ENCODE measurements around the gene NAMPT. TPM values are rescaled to one million over a fixed set of nuclear protein-coding genes. Genes with fewer than 3 reads are reported as not detected.

NAMPT gene
- total RNA-seq, 2 donors from 2014 or later = 283 to 446 TPM

- DNase-seq (ENCODE audit: low spot score) (no peak), ATAC-seq (no peak)
- H3K9me3 Mint-ChIP-seq = no peaks in the 10 kb centered on the region
- no peak overlapping the region for H3K4me3 Mint-ChIP-seq
- H3K27me3 Mint-ChIP-seq = peaks cover 8 to 21% of the 10 kb centered on the region in 2 donors
- H3K27ac Mint-ChIP-seq = no peak overlapping the region
- peaks cover 14 to 17% of the 10 kb centered on the region in 2 donors for H3K4me1 Mint-ChIP-seq (ENCODE audit: low read depth in 2 of 2)
- H3K36me3 Mint-ChIP-seq = no peaks in the 10 kb centered on the region
Observed at GRCh38 chr7:106289848-106290247, 5.1 kb upstream of the NAMPT start.

- Mint-ChIP-seq H3K27ac (peak overlapping the region; percentile 54 to 55), H3K36me3 (peaks cover 9% of the 10 kb centered on the region), H3K4me3 (no peak overlapping the region), H3K9me3 (no peaks in the 10 kb centered on the region), H3K4me1 (ENCODE audit: low read depth in 2 of 2) (peaks cover 22 to 23% of the 10 kb centered on the region in 2 donors), H3K27me3 (peaks cover 8 to 15% of the 10 kb centered on the region in 2 donors)
- ATAC-seq = no peak
- no peak for DNase-seq (ENCODE audit: low spot score)
Observed at GRCh38 chr7:106288263-106288662, 3.5 kb upstream of the NAMPT start.

- DNase-seq (ENCODE audit: low spot score) = no peak
- no peaks in the 10 kb centered on the region for H3K9me3 Mint-ChIP-seq
- peaks cover 9% of the 10 kb centered on the region for H3K36me3 Mint-ChIP-seq
- H3K27ac Mint-ChIP-seq = peak overlapping the region; percentile 54 to 55
- no peak overlapping the region for H3K4me3 Mint-ChIP-seq
- H3K27me3 Mint-ChIP-seq = peaks cover 8 to 12% of the 10 kb centered on the region in 2 donors
- ATAC-seq = no peak
- H3K4me1 Mint-ChIP-seq (ENCODE audit: low read depth in 2 of 2) = peaks cover 22 to 23% of the 10 kb centered on the region in 2 donors
Observed at GRCh38 chr7:106287786-106288185, 3.0 kb upstream of the NAMPT start.

GRCh38 chr7:106285855-106286492, 1.2 kb upstream of the NAMPT start:
- peaks cover 17% of the 10 kb centered on the region for H3K36me3 Mint-ChIP-seq
- peak; percentile 11 to 29 for ATAC-seq
- peak overlapping the region; percentile 90 to 93 for H3K27ac Mint-ChIP-seq
- DNase-seq (ENCODE audit: low spot score) = no peak
- H3K9me3 Mint-ChIP-seq = no peaks in the 10 kb centered on the region
- peak overlapping the region; percentile 71 for H3K4me3 Mint-ChIP-seq
- peaks cover 0 to 5% of the 10 kb centered on the region in 2 donors for H3K27me3 Mint-ChIP-seq
- peaks cover 28 to 29% of the 10 kb centered on the region in 2 donors for H3K4me1 Mint-ChIP-seq (ENCODE audit: low read depth in 2 of 2)

DNA sequence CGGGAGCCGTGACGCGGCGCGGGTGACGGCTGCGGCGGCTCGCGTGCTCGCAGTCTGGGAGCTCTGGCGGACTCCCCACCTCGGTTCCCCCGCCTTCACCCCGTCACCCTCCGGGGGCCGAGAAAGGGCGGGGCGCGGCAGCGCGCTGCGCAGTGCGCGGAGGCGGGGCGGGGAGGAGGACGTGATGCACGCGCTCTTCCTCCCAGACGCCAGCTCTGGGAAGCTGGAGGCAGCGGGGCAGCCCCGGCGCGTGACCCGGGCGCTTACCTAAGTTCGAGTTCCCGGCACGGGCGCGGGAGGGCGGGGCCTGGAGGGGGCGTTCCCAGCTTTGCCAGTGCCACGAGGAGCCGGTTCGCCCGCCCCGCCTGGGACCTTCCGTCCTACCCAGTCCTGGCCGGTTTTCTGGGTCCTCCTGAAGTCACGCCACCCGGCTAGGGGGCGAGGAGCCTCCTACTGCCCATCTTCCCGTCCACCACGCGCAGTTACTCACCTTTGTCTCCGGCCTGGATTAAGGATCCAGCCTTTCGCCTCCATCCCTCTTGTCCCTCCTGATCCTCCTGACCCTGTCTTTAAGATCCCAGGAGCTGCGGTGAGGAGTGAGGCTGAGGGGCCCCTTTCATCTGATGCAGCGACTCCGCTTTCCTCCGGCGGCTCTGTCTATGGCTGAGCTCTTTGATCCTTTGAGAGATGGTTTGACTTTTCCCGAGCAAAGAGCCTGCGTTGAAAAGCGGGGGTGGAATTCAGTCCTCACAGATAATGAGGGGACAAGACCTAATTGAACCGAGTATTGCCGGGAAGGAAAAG, 470 bp upstream of the NAMPT start:
- Mint-ChIP-seq H3K4me3 (peak overlapping the region; percentile 71), H3K4me1 (ENCODE audit: low read depth in 2 of 2) (peaks cover 28 to 31% of the 10 kb centered on the region in 2 donors), H3K27me3 (no peaks in the 10 kb centered on the region), H3K36me3 (peaks cover 18% of the 10 kb centered on the region), H3K27ac (peak overlapping the region; percentile 90 to 93), H3K9me3 (no peaks in the 10 kb centered on the region)
- DNase-seq (ENCODE audit: low spot score) = peak; percentile 99
- ATAC-seq = peak; percentile 92 to 95

- ATAC-seq = peak; percentile 55 to 64
- Mint-ChIP-seq H3K27ac (peak overlapping the region; percentile 90 to 93), H3K36me3 (peaks cover 24% of the 10 kb centered on the region), H3K4me3 (peak overlapping the region; percentile 94), H3K9me3 (no peaks in the 10 kb centered on the region), H3K27me3 (no peaks in the 10 kb centered on the region), H3K4me1 (ENCODE audit: low read depth in 2 of 2) (peaks cover 38 to 39% of the 10 kb centered on the region in 2 donors)
- peak; percentile 80 for DNase-seq (ENCODE audit: low spot score)
Observed at GRCh38 chr7:106283831-106284713, 711 bp downstream of the NAMPT start.

DNA sequence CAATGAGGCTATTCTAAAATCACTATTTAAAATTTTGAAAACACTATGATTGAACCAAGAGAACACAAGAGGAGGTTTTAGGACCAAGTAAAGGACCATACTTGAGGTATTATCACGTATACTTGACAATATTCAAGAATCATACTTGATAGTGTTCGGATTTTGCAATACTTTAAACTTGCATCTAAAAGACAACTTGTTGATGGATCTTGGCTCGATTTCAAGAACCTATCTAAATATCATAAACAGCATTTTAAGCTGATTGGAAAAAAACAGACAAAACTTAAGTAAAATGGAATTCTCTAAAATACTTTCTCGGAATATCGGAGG, 1.3 kb downstream of the NAMPT start:
- peak overlapping the region; percentile 94 for H3K4me3 Mint-ChIP-seq
- H3K36me3 Mint-ChIP-seq = peaks cover 24% of the 10 kb centered on the region
- peaks cover 41 to 45% of the 10 kb centered on the region in 2 donors for H3K4me1 Mint-ChIP-seq (ENCODE audit: low read depth in 2 of 2)

GRCh38 chr7:106282852-106283251, 1.9 kb downstream of the NAMPT start:
- Mint-ChIP-seq H3K27me3 (no peaks in the 10 kb centered on the region), H3K27ac (peak overlapping the region; percentile 90 to 92), H3K4me3 (peak overlapping the region; percentile 94), H3K9me3 (no peaks in the 10 kb centered on the region), H3K36me3 (peaks cover 24% of the 10 kb centered on the region), H3K4me1 (ENCODE audit: low read depth in 2 of 2) (peaks cover 41 to 45% of the 10 kb centered on the region in 2 donors)
- no peak for DNase-seq (ENCODE audit: low spot score)
- no peak for ATAC-seq

More for the DNA sequence above, 1.3 kb downstream of the NAMPT start:
- no peaks in the 10 kb centered on the region for H3K9me3 Mint-ChIP-seq
- ATAC-seq (no peak), DNase-seq (ENCODE audit: low spot score) (no peak)
- peak overlapping the region; percentile 90 to 92 for H3K27ac Mint-ChIP-seq
- no peaks in the 10 kb centered on the region for H3K27me3 Mint-ChIP-seq

- Mint-ChIP-seq H3K27ac (peak overlapping the region; percentile 90 to 92), H3K36me3 (peaks cover 27% of the 10 kb centered on the region), H3K4me3 (peak overlapping the region; percentile 94), H3K27me3 (no peaks in the 10 kb centered on the region), H3K4me1 (ENCODE audit: low read depth in 2 of 2) (peaks cover 42 to 43% of the 10 kb centered on the region in 2 donors), H3K9me3 (no peaks in the 10 kb centered on the region)
- DNase-seq (ENCODE audit: low spot score) (no peak), ATAC-seq (no peak)
Observed at GRCh38 chr7:106282390-106282789, 2.4 kb downstream of the NAMPT start.

- ATAC-seq (no peak), DNase-seq (ENCODE audit: low spot score) (no peak)
- Mint-ChIP-seq H3K27ac (peak overlapping the region; percentile 90 to 92), H3K27me3 (no peaks in the 10 kb centered on the region), H3K4me1 (ENCODE audit: low read depth in 2 of 2) (peaks cover 43 to 44% of the 10 kb centered on the region in 2 donors), H3K9me3 (no peaks in the 10 kb centered on the region), H3K4me3 (peak overlapping the region; percentile 94), H3K36me3 (peaks cover 33% of the 10 kb centered on the region)
Observed at GRCh38 chr7:106281585-106282318, 3.0 kb downstream of the NAMPT start.

- no peak for DNase-seq (ENCODE audit: low spot score)
- Mint-ChIP-seq H3K4me1 (ENCODE audit: low read depth in 2 of 2) (peaks cover 40 to 42% of the 10 kb centered on the region in 2 donors), H3K27me3 (no peaks in the 10 kb centered on the region), H3K27ac (peak overlapping the region; percentile 20 to 90), H3K4me3 (peak overlapping the region; percentile 94), H3K9me3 (no peaks in the 10 kb centered on the region), H3K36me3 (peaks cover 33% of the 10 kb centered on the region)
- ATAC-seq = no peak
Observed at GRCh38 chr7:106281127-106281526, 3.7 kb downstream of the NAMPT start.

- Mint-ChIP-seq H3K9me3 (no peaks in the 10 kb centered on the region), H3K36me3 (peaks cover 33% of the 10 kb centered on the region), H3K27ac (peak overlapping the region; percentile 20 to 64), H3K4me3 (peak overlapping the region; percentile 94), H3K4me1 (ENCODE audit: low read depth in 2 of 2) (peaks cover 34 to 36% of the 10 kb centered on the region in 2 donors), H3K27me3 (no peaks in the 10 kb centered on the region)
- ATAC-seq = peak in 1 of 2 donors; percentile 53
- DNase-seq (ENCODE audit: low spot score) = no peak
Observed at GRCh38 chr7:106279425-106280197, 5.2 kb downstream of the NAMPT start.

Data from natural killer cell treated with Interleukin-12 subunit alpha and Interleukin-12 subunit beta and Interleukin-15 and Interleukin-18, amount 100 ng/mL, for 72 hours (primary cell).